AG10803 (cell line): ENCODE measurements around the gene ANKRD22.
"Not testable (repeated sequence)": the region's sequence is repeated elsewhere in the genome, so short reads cannot be mapped to it uniquely, and the experiment has no call there.

ENCODE experiments used
- DNase-seq: peaks from one replicate; pipeline ENCODE4 v3.0.0; 2010; ENCODE audit warnings: low read depth
- H3K4me3 ChIP-seq: 2 replicates; pipeline ENCODE4 v1.5.1; 2011; ENCODE audit warnings: mild to moderate bottlenecking, low read length, control low read depth
- CTCF ChIP-seq: conservative IDR thresholded peaks from 2 replicates; pipeline ENCODE4 v1.5.1; 2011; ENCODE audit warnings: mild to moderate bottlenecking, low read length, control low read depth, inconsistent platforms

The ANKRD22 gene

DNA sequence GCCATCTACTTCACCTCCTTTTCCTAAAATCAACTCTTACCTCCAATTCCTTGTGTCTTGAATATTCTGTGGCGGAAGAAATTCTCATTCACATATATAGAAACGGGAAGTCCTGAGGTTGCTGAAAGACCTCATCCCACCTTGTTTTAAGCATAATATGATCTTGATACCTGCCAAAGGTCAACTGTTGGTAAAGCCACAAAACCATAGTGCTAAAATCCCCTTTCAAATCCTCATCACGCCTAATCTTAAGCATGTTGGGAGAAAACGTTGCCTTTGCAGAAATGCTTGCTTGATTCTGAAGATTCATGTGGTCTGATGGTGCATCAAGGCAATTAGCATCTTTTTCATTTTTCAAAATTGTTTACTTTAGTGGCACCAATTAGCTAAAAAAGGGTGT lies 8.5 kb downstream of the ANKRD22 start:
- H3K4me3 ChIP-seq = no peak overlapping the region
- no peak for TF ChIP-seq CTCF
- no peak for DNase-seq

- DNase-seq = no peak
Measured at GRCh38 chr10:88841316-88842111, 10.1 kb downstream of the ANKRD22 start.

DNA sequence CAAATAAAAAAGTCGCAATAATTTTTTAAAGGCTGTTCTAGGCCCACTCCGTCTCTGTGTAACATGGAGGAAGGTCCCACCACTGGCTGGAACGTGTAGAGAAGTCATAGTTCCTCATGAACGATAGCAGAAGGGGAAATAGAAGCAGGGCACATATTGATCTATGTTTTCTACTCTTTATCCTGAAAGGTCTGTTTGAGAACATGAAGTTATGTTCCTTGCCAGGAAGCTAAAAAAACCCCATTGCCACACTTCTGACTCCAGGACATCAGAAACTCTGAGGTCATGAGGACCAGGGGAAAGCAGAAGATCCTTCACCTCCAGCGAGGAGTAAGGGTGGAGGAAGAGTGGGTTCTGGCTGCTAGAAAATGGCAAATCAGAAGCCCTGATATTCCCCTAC lies 10.8 kb downstream of the ANKRD22 start:
- DNase-seq = no peak
- H3K4me3 ChIP-seq = no peak overlapping the region
- no peak for TF ChIP-seq CTCF

More at GRCh38 chr10:88841316-88842111, 10.1 kb downstream of the ANKRD22 start:
- H3K4me3 ChIP-seq = no peak overlapping the region
- no peak for TF ChIP-seq CTCF

GRCh38 chr10:88840104-88840503 lies 11.5 kb downstream of the ANKRD22 start:
- no peak for DNase-seq
- H3K4me3 ChIP-seq = no peak overlapping the region
- TF ChIP-seq CTCF = no peak

DNA sequence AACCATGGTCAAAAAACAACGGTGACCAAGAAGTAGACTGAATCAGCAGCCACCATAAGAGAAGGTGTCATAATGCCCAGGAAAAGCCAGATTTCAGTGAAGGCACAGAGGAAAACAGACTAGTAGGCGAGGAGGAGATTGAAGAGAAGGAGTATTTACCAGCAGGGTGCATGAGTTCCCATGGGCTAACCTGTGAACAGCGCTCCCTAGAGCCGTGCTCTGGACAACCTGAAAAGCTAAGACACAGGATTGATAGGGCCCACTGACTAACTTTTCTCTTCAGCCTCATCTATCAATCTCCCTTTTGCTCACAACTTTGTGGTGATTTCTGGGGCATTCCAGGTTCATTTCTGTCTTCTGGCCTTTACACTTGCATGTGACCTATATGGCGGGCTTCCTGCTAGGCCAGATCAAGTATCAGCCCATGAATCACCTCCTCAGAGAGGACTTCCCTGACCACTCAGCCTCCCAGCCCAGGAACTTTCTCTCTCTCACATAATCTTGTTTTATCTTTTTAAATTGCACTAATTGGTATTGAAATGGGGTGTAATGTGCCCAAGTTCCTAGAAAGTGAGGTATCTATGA lies 12.8 kb downstream of the ANKRD22 start:
- no peak overlapping the region for H3K4me3 ChIP-seq
- no peak for TF ChIP-seq CTCF
- DNase-seq = no peak

- DNase-seq, H3K4me3 ChIP-seq: not testable (repeated sequence)
Measured at GRCh38 chr10:88837632-88838031, 14.0 kb downstream of the ANKRD22 start.

DNA sequence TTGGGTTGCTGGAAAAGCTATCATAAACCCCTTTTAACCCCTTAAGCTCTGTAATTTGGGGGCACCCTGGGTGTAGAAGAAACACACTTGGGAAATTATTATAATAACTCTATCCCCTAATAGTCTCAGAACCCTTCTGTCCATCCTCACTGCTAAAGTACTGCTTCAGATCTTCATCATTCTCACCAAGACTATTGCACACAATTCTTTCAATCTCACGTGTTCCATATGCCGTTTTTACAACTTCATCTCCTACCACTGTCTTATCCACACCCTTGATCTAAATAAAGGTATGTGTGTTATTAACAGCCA lies 15.8 kb downstream of the ANKRD22 start:
- no peak overlapping the region for H3K4me3 ChIP-seq
- DNase-seq = no peak
- TF ChIP-seq CTCF = no peak
